T-helper 2 cell (primary cell): ENCODE results near the gene PHPT1.
"Not testable (repeated sequence)": the region's sequence is repeated elsewhere in the genome, so short reads cannot be mapped to it uniquely, and the experiment has no call there.

Experiments
- DNase-seq, 5 experiments: peaks; one replicate each; pipeline versions ENCODE4 v3.0.0 to v3.0.0-alpha.2; 2012 to 2022

Gene PHPT1

GRCh38 chr9:136823136-136824046 is 25.8 kb upstream of the PHPT1 start:
- DNase-seq, result no peak

- no peak for DNase-seq
These were observed 24.5 kb upstream of the PHPT1 start for GRCh38 chr9:136824496-136825225.

- no peak for DNase-seq
These were observed 23.7 kb upstream of the PHPT1 start for GRCh38 chr9:136825295-136826187.

- DNase-seq, result no peak
These were observed 23.0 kb upstream of the PHPT1 start for GRCh38 chr9:136826188-136826541.

- DNase-seq, result no peak
These were observed 22.3 kb upstream of the PHPT1 start for GRCh38 chr9:136826703-136827582.

GRCh38 chr9:136827794-136828473 is 21.3 kb upstream of the PHPT1 start:
- no peak for DNase-seq

GRCh38 chr9:136828474-136829140 is 20.6 kb upstream of the PHPT1 start:
- no peak for DNase-seq

- no peak for DNase-seq
These were observed 19.8 kb upstream of the PHPT1 start for GRCh38 chr9:136829412-136829811.

GRCh38 chr9:136829981-136830885 is 19.0 kb upstream of the PHPT1 start:
- DNase-seq, result no peak

GRCh38 chr9:136831002-136831719 is 18.0 kb upstream of the PHPT1 start:
- DNase-seq, result no peak

GRCh38 chr9:136831720-136832104 is 17.5 kb upstream of the PHPT1 start:
- DNase-seq, result no peak

GRCh38 chr9:136832581-136832980 is 16.6 kb upstream of the PHPT1 start:
- no peak for DNase-seq

GRCh38 chr9:136833381-136834048 is 15.7 kb upstream of the PHPT1 start:
- DNase-seq, result not testable (repeated sequence)

GRCh38 chr9:136835162-136835931 is 13.9 kb upstream of the PHPT1 start:
- no peak for DNase-seq

- no peak for DNase-seq
These were observed 13.0 kb upstream of the PHPT1 start for GRCh38 chr9:136835932-136836904.

- DNase-seq, result no peak
These were observed 11.9 kb upstream of the PHPT1 start for GRCh38 chr9:136837146-136837855.
